Stimulated activated CD8-positive, alpha-beta memory T cell treated with anti-CD3 and anti-CD28 coated beads, Interleukin-12 subunit alpha, Interleukin-12 subunit beta, amount 100 ng/mL, for 1 hour (primary cell): ENCODE measurements around the gene OTOP3.

Experiments
- DNase-seq: peaks from one replicate; pipeline ENCODE4 v3.0.0-alpha.2; 2020; ENCODE audit warnings: low read depth

Gene OTOP3

GRCh38 chr17:74917430-74917829, 18.3 kb upstream of the OTOP3 start:
- no peak for DNase-seq

- DNase-seq: no peak
These were observed 16.8 kb upstream of the OTOP3 start for GRCh38 chr17:74918906-74919305.

GRCh38 chr17:74919440-74920305, 16.0 kb upstream of the OTOP3 start:
- DNase-seq: no peak

- DNase-seq: no peak
These were observed 15.4 kb upstream of the OTOP3 start for GRCh38 chr17:74920306-74920620.

- DNase-seq: no peak
These were observed 15.1 kb upstream of the OTOP3 start for GRCh38 chr17:74920642-74921025.

GRCh38 chr17:74921026-74921681, 14.5 kb upstream of the OTOP3 start:
- no peak for DNase-seq

GRCh38 chr17:74921769-74922168, 13.9 kb upstream of the OTOP3 start:
- DNase-seq: no peak

- DNase-seq: no peak
These were observed 13.5 kb upstream of the OTOP3 start for GRCh38 chr17:74922172-74922571.

- no peak for DNase-seq
These were observed 12.8 kb upstream of the OTOP3 start, which contains the start of gene USH1G for GRCh38 chr17:74922694-74923537. Gene USH1G (minus strand): TSS chr17:74923255. CDS start chr17:74923073, 182 bp downstream.

GRCh38 chr17:74923538-74924249, 12.0 kb upstream of the OTOP3 start:
- peak; percentile 52 for DNase-seq

GRCh38 chr17:74924250-74924948, 11.3 kb upstream of the OTOP3 start, which contains the start of gene OTOP2:
Gene OTOP2 (plus strand): TSS chr17:74924273. CDS start chr17:74924633, 360 bp downstream.
- DNase-seq: no peak

GRCh38 chr17:74925242-74925641, 10.5 kb upstream of the OTOP3 start:
- DNase-seq: no peak

GRCh38 chr17:74928786-74929185, 6.9 kb upstream of the OTOP3 start:
- no peak for DNase-seq

- DNase-seq: no peak
These were observed 5.1 kb upstream of the OTOP3 start for GRCh38 chr17:74930535-74931036.

- DNase-seq: no peak
These were observed 650 bp upstream of the OTOP3 start for GRCh38 chr17:74935048-74935447.

GRCh38 chr17:74936470-74936799, 737 bp downstream of the OTOP3 start:
- DNase-seq: no peak

GRCh38 chr17:74937064-74938051, 1.7 kb downstream of the OTOP3 start:
- DNase-seq: no peak

- DNase-seq: no peak
These were observed 2.7 kb downstream of the OTOP3 start for GRCh38 chr17:74938194-74938950.

GRCh38 chr17:74939534-74939933, 3.8 kb downstream of the OTOP3 start:
- no peak for DNase-seq
